OCI-LY1 (cell line): Measurements from ENCODE around the gene TXNRD1.

Experiments used
- H2AFZ ChIP-seq: fragments of 200-600 bp; sonication (generic), shearing (Covaris generic); 2 replicates; pipeline ENCODE4 v1.6.0; 2014; ENCODE audit warnings: antibody characterized with exemption, mild to moderate bottlenecking, low read length
- H3F3A ChIP-seq: fragments of 200-600 bp; sonication (generic), shearing (Covaris generic); 2 replicates; pipeline ENCODE4 v1.6.0; 2014; ENCODE audit warnings: mild to moderate bottlenecking, antibody characterized with exemption, low read length, moderate library complexity; ENCODE audit not compliant: insufficient read depth
- H3K27ac ChIP-seq: fragments of 200-600 bp; sonication (generic); 2 replicates; pipeline ENCODE4 v1.5.1; 2014; ENCODE audit warnings: low read length, mixed run types, mild to moderate bottlenecking, low read depth; ENCODE audit not compliant: poor library complexity, severe bottlenecking
- H3K27me3 ChIP-seq: fragments of 200-600 bp; sonication (generic); 2 replicates; pipeline ENCODE4 v1.6.0; 2014; ENCODE audit warnings: antibody characterized with exemption, mild to moderate bottlenecking, low read length, moderate library complexity; ENCODE audit not compliant: insufficient read depth
- H3K36me3 ChIP-seq: fragments of 200-600 bp; sonication (generic); 2 replicates; pipeline ENCODE4 v1.6.1; 2014; ENCODE audit warnings: mild to moderate bottlenecking, antibody characterized with exemption, low read length, moderate library complexity, mixed read lengths; ENCODE audit not compliant: insufficient read depth
- H3K4me1 ChIP-seq: fragments of 200-600 bp; sonication (generic); 2 replicates; pipeline ENCODE4 v1.5.1; 2014; ENCODE audit warnings: mild to moderate bottlenecking, low read length, moderate library complexity; ENCODE audit not compliant: insufficient read depth, severe bottlenecking
- H3K4me2 ChIP-seq: fragments of 200-600 bp; sonication (generic), shearing (Covaris generic); 2 replicates; pipeline ENCODE4 v1.6.1; 2014; ENCODE audit warnings: low read length
- H3K4me3 ChIP-seq: fragments of 200-600 bp; sonication (generic); 2 replicates; pipeline ENCODE4 v1.5.1; 2014; ENCODE audit warnings: low read length, low read depth, mild to moderate bottlenecking, mixed read lengths; ENCODE audit not compliant: poor library complexity, severe bottlenecking
- H3K79me2 ChIP-seq: fragments of 200-600 bp; shearing (Covaris generic); 2 replicates; pipeline ENCODE4 v1.6.1; 2016; ENCODE audit warnings: mixed run types, low read length, mixed read lengths; ENCODE audit not compliant: insufficient read depth
- H3K9ac ChIP-seq: fragments of 200-600 bp; sonication (generic), shearing (Covaris generic); 2 replicates; pipeline ENCODE4 v1.6.1; 2014; ENCODE audit warnings: mild to moderate bottlenecking, low read length, mixed read lengths
- H3K9me2 ChIP-seq: fragments of 200-600 bp; sonication (generic), shearing (Covaris generic); 2 replicates; pipeline ENCODE4 v1.6.1; 2014; ENCODE audit warnings: low read depth, mild to moderate bottlenecking, low read length, mixed read lengths
- H3K9me3 ChIP-seq: fragments of 200-600 bp; shearing (Covaris generic); 2 replicates; pipeline ENCODE4 v1.6.1; 2014; ENCODE audit warnings: low read length, mixed read lengths
- H4K20me1 ChIP-seq: fragments of 200-600 bp; sonication (generic), shearing (Covaris generic); 2 replicates; pipeline ENCODE4 v1.6.0; 2016; ENCODE audit warnings: mild to moderate bottlenecking, low read length; ENCODE audit not compliant: insufficient read depth
- CTCF ChIP-seq: fragments of 200-600 bp; sonication (generic), shearing (Covaris generic); IDR thresholded peaks from 2 replicates; pipeline ENCODE4 v1.5.1; 2017; ENCODE audit warnings: mild to moderate bottlenecking, antibody characterized with exemption, low read length, moderate library complexity, mixed read lengths
- EZH2 ChIP-seq: fragments of 200-600 bp; sonication (generic), shearing (Covaris generic); IDR thresholded peaks from 2 replicates; pipeline ENCODE4 v1.8.0; 2017; ENCODE audit warnings: borderline replicate concordance, mixed run types, mild to moderate bottlenecking, antibody characterized with exemption, low read length, moderate library complexity, mixed read lengths

TXNRD1 gene

GRCh38 chr12:104295954-104296353 is 80.4 kb downstream of the TXNRD1 start:
- Histone ChIP-seq H3K4me1 (no peaks in the 10 kb centered on the region), H3K9me2 (no peaks in the 10 kb centered on the region), H2AFZ (no peak overlapping the region), H3K79me2 (peaks cover 75% of the 10 kb centered on the region), H3K4me2 (no peak overlapping the region), H3K27ac (no peak overlapping the region), H4K20me1 (no peaks in the 10 kb centered on the region; the same call in 1 of the 2 replicates), H3K36me3 (peaks cover 55% of the 10 kb centered on the region), H3F3A (no peaks in the 10 kb centered on the region), H3K4me3 (no peak overlapping the region), H3K27me3 (no peaks in the 10 kb centered on the region), H3K9ac (no peak overlapping the region), H3K9me3 (no peaks in the 10 kb centered on the region)
- no peak for TF ChIP-seq EZH2
- TF ChIP-seq CTCF: no peak

GRCh38 chr12:104296718-104297117 is 81.1 kb downstream of the TXNRD1 start:
- H3K9me3 ChIP-seq: no peaks in the 10 kb centered on the region
- H3K4me3 ChIP-seq: no peak overlapping the region
- H4K20me1 ChIP-seq: no peaks in the 10 kb centered on the region; the same call in 1 of the 2 replicates
- no peaks in the 10 kb centered on the region for H3F3A ChIP-seq
- no peaks in the 10 kb centered on the region for H3K27me3 ChIP-seq
- no peak overlapping the region for H2AFZ ChIP-seq
- peaks cover 52% of the 10 kb centered on the region for H3K36me3 ChIP-seq
- H3K4me1 ChIP-seq: no peaks in the 10 kb centered on the region
- no peaks in the 10 kb centered on the region for H3K9me2 ChIP-seq
- no peak overlapping the region for H3K4me2 ChIP-seq
- TF ChIP-seq EZH2 (no peak), CTCF (no peak)
- H3K27ac ChIP-seq: no peak overlapping the region
- H3K9ac ChIP-seq: no peak overlapping the region
- H3K79me2 ChIP-seq: peaks cover 80% of the 10 kb centered on the region

GRCh38 chr12:104297477-104298113 is 82.0 kb downstream of the TXNRD1 start:
- H2AFZ ChIP-seq: no peak overlapping the region
- no peaks in the 10 kb centered on the region; the same call in 1 of the 2 replicates for H4K20me1 ChIP-seq
- H3K36me3 ChIP-seq: peaks cover 50% of the 10 kb centered on the region
- no peaks in the 10 kb centered on the region for H3F3A ChIP-seq
- no peaks in the 10 kb centered on the region for H3K9me3 ChIP-seq
- H3K4me1 ChIP-seq: no peaks in the 10 kb centered on the region
- no peak overlapping the region for H3K27ac ChIP-seq
- H3K9ac ChIP-seq: no peak overlapping the region
- H3K27me3 ChIP-seq: no peaks in the 10 kb centered on the region
- H3K4me3 ChIP-seq: no peak overlapping the region
- TF ChIP-seq CTCF (no peak), EZH2 (no peak)
- peaks cover 80% of the 10 kb centered on the region for H3K79me2 ChIP-seq
- no peak overlapping the region for H3K4me2 ChIP-seq
- no peaks in the 10 kb centered on the region for H3K9me2 ChIP-seq
